ENCODE data around the gene SMAD1.
"Not testable (repeated sequence)": the region's sequence is repeated elsewhere in the genome, so short reads cannot be mapped to it uniquely, and the experiment has no call there.

Gene SMAD1

GRCh38 chr4:145583191-145584055 is 101.8 kb downstream of the SMAD1 start:
- H2AFZ ChIP-seq (ENCODE audit: low read depth): no peak overlapping the region
- H3K36me3 ChIP-seq (ENCODE audit: insufficient read depth): no peaks in the 10 kb centered on the region
- H3K4me2 ChIP-seq: no peak overlapping the region
- H3K4me3 ChIP-seq (IDR thresholded peaks at IDR 0.05; ENCODE audit: insufficient read depth, low read depth, low read length): no peak overlapping the region
- no peaks in the 10 kb centered on the region for H3K27me3 ChIP-seq (ENCODE audit: insufficient read depth, low read depth)
- no peaks in the 10 kb centered on the region for H4K20me1 ChIP-seq (ENCODE audit: insufficient read depth)
- no peaks in the 10 kb centered on the region for H3K4me1 ChIP-seq (ENCODE audit: low read depth, poor library complexity, severe bottlenecking)
- no peaks in the 10 kb centered on the region for H3K79me2 ChIP-seq (ENCODE audit: insufficient read depth, low read depth)
- H3K27ac ChIP-seq: no peak overlapping the region
- no peak overlapping the region for H3K9ac ChIP-seq
- no peak for TF ChIP-seq CTCF (conservative IDR thresholded peaks at IDR 0.05; ENCODE audit: low read depth, low read length)

- Histone ChIP-seq H3K9ac (no peak overlapping the region), H3K4me2 (no peak overlapping the region), H4K20me1 (ENCODE audit: insufficient read depth) (no peaks in the 10 kb centered on the region), H2AFZ (ENCODE audit: low read depth) (no peak overlapping the region), H3K79me2 (ENCODE audit: insufficient read depth, low read depth) (no peaks in the 10 kb centered on the region), H3K36me3 (ENCODE audit: insufficient read depth) (no peaks in the 10 kb centered on the region), H3K4me3 (IDR thresholded peaks at IDR 0.05; ENCODE audit: insufficient read depth, low read depth, low read length) (no peak overlapping the region), H3K27me3 (ENCODE audit: insufficient read depth, low read depth) (no peaks in the 10 kb centered on the region), H3K27ac (no peak overlapping the region), H3K4me1 (ENCODE audit: low read depth, poor library complexity, severe bottlenecking) (no peaks in the 10 kb centered on the region)
- TF ChIP-seq CTCF (conservative IDR thresholded peaks at IDR 0.05; ENCODE audit: low read depth, low read length): no peak
These were observed 105.6 kb downstream of the SMAD1 start for GRCh38 chr4:145587088-145587754.

- H3K4me2 ChIP-seq; H3K79me2 ChIP-seq (ENCODE audit: insufficient read depth, low read depth); H3K9ac ChIP-seq; H3K27ac ChIP-seq; H2AFZ ChIP-seq (ENCODE audit: low read depth); H4K20me1 ChIP-seq (ENCODE audit: insufficient read depth); H3K27me3 ChIP-seq (ENCODE audit: insufficient read depth, low read depth); H3K36me3 ChIP-seq (ENCODE audit: insufficient read depth); H3K4me3 ChIP-seq (IDR thresholded peaks at IDR 0.05; ENCODE audit: insufficient read depth, low read depth, low read length); H3K4me1 ChIP-seq (ENCODE audit: low read depth, poor library complexity, severe bottlenecking): not testable (repeated sequence)
These were observed 107.7 kb downstream of the SMAD1 start for GRCh38 chr4:145589381-145589780.

GRCh38 chr4:145589916-145590702 is 108.5 kb downstream of the SMAD1 start:
- Histone ChIP-seq H3K36me3 (ENCODE audit: insufficient read depth) (no peaks in the 10 kb centered on the region), H3K4me3 (IDR thresholded peaks at IDR 0.05; ENCODE audit: insufficient read depth, low read depth, low read length) (no peak overlapping the region), H3K79me2 (ENCODE audit: insufficient read depth, low read depth) (no peaks in the 10 kb centered on the region), H4K20me1 (ENCODE audit: insufficient read depth) (no peaks in the 10 kb centered on the region), H2AFZ (ENCODE audit: low read depth) (no peak overlapping the region), H3K27me3 (ENCODE audit: insufficient read depth, low read depth) (no peaks in the 10 kb centered on the region), H3K27ac (no peak overlapping the region), H3K4me2 (no peak overlapping the region), H3K4me1 (ENCODE audit: low read depth, poor library complexity, severe bottlenecking) (no peaks in the 10 kb centered on the region), H3K9ac (no peak overlapping the region)
- TF ChIP-seq CTCF (conservative IDR thresholded peaks at IDR 0.05; ENCODE audit: low read depth, low read length): no peak
